AG10803 (cell line): ENCODE data around the gene CAMK2A.

Source experiments
- DNase-seq: peaks from one replicate; pipeline ENCODE4 v3.0.0; 2010; ENCODE audit warnings: low read depth
- H3K4me3 ChIP-seq: 2 replicates; pipeline ENCODE4 v1.5.1; 2011; ENCODE audit warnings: mild to moderate bottlenecking, low read length, control low read depth
- TF ChIP-seq, protein P1 (sequence below): conservative IDR thresholded peaks from 2 replicates; pipeline ENCODE4 v1.5.1; 2011; ENCODE audit warnings: mild to moderate bottlenecking, low read length, control low read depth, inconsistent platforms

Gene CAMK2A

DNA sequence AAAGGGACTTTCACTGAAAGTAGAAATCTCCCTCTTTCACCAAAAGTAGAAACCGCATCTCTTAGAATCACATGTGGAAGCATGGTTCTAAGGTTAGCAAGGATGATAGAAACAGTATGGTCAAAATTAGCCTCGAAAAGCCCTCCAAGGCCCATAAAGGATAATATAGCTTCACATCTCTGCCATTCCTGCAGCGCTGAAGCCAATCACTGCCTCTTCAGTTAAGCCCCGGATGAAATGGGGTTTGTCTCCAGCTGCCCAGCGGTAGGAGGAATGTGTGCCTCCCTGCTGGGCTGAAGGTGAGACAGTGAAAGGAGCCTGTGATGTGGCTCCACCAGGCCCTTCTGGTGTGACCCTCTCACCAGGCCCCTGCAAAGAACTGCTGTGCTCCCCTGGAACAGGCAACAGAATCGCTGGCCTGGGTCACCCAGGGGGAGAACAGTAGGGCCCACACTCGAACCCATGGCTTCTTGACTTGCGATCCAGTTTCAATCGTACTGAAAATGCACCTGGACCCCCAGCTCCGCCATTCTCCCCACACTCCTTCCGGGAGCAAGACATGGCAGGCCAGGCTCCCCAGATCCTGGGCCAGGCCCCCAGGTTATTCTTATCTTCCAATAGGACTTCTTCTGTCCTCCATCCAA is 47.2 kb downstream of the CAMK2A start:
- no peak for DNase-seq
- TF ChIP-seq, protein P1, sequence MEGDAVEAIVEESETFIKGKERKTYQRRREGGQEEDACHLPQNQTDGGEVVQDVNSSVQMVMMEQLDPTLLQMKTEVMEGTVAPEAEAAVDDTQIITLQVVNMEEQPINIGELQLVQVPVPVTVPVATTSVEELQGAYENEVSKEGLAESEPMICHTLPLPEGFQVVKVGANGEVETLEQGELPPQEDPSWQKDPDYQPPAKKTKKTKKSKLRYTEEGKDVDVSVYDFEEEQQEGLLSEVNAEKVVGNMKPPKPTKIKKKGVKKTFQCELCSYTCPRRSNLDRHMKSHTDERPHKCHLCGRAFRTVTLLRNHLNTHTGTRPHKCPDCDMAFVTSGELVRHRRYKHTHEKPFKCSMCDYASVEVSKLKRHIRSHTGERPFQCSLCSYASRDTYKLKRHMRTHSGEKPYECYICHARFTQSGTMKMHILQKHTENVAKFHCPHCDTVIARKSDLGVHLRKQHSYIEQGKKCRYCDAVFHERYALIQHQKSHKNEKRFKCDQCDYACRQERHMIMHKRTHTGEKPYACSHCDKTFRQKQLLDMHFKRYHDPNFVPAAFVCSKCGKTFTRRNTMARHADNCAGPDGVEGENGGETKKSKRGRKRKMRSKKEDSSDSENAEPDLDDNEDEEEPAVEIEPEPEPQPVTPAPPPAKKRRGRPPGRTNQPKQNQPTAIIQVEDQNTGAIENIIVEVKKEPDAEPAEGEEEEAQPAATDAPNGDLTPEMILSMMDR = no peak

DNA sequence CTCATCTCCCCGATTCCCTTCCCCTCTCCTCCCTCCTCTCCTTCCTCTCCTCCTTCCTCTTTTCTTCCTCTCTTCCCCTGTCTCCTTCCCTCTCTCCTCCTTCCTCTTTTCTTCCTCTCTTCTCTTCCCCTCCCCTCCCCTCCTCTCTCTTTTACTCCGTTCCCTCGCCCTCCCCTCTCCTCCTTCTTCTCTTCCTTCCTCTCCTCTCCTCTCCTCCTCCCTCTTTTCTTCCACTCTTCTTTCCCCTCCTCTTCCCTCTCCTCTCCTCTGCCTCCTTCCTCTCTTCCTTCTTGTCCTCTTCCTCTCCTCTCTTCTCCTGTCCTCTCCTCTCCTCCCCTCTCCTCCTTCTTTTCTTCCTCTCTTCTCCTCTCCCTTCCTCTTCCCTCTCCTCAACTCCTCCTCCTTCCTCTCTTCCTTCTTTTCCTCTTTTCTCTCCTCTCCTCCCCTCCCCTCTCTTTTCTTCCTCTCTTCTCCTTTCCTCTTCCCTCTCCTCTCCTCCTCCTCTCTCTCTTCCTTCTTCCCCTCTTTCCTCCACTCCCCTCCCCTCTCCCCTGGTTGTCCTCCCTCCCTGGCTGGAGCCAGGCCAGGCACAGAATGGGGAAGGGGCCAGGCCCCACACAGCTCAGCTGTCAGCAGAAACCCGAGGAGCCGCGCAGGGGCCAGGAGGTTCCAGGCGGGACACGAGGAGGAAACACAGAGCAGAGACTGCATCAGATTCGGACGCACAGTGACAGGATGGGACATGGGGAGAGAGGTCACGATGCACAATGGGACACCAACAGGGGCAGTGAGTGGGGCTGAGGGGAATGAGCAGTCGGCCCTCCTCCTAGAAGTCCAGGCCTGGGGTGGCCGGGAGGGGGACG is 48.0 kb downstream of the CAMK2A start:
- TF ChIP-seq, protein P1 = no peak

More for the DNA sequence above, 47.2 kb downstream of the CAMK2A start:
- H3K4me3 ChIP-seq = no peak overlapping the region

DNA sequence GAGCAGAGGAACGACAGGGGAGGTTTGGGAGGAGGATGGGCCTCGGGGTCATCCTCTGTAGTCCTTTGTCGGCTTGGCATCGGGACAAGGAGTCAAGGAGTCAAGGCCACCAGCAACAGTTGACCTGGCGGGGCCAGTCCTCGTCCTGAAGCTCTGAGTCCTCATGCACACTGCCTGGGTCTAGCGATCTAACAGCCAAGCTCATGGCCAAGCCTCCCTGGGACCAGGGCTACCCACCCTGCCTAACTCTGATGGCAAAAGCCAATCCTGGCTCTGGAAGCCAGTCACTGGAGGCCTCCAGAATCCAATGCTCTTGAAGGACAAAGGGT is 49.8 kb downstream of the CAMK2A start:
- H3K4me3 ChIP-seq = no peak overlapping the region
- TF ChIP-seq, protein P1 = no peak
- no peak for DNase-seq

More for the DNA sequence above, 48.0 kb downstream of the CAMK2A start:
- no peak overlapping the region for H3K4me3 ChIP-seq
- DNase-seq = no peak

DNA sequence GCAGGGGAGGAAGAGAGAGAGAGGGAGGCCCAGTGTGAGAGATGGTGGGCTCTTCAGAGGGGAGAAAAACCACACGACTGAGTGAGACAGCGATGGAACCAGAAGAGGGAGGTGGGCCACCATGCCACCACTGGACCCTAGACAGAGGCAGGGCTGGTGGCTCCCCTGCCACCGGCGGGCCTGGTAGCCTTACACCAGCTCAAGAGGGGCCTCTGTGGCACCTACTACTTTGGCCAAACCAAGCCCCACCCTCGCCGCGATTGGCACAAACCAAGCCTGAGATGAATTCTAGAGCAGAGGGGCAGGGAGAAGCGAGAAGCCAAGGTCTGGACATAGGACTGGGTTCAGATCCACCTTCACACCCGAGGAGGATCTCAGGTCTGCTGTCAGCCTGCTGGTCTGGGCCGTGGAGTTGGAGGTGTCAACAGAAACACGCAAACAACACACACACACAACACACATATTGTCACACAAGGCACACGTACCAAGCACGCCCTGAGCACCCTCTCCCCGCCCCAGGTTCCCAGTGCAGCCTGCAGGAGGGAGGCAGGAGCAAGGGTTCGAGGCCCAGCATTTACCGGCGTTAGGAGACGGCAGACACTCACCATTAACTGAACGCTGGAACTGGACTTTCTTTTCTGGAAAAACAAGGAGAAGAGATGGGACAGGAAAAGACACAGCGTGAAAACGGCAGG is 50.3 kb downstream of the CAMK2A start:
- no peak overlapping the region for H3K4me3 ChIP-seq
- no peak for DNase-seq
- TF ChIP-seq, protein P1 = no peak

DNA sequence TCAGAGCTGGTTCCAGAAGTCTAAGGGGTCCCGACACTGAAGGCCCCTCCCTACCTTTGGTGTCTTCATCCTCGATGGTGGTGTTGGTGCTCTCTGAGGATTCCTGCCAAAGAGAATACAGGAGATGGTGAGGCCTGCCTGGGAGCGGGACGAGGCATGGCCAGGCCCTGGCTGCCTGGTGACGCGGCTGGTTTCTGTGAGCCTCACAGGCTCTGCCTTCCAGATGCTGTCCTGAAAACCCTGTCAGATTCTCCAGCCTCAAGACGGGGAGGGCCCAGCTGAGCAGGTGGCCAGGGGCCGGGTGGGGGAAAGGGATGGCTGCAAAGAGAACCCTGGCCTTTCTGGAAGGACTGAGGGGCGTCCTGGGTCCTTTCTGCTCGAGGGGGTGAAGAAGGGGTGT is 50.9 kb downstream of the CAMK2A start:
- H3K4me3 ChIP-seq = no peak overlapping the region
- no peak for DNase-seq
- TF ChIP-seq, protein P1 = no peak

DNA sequence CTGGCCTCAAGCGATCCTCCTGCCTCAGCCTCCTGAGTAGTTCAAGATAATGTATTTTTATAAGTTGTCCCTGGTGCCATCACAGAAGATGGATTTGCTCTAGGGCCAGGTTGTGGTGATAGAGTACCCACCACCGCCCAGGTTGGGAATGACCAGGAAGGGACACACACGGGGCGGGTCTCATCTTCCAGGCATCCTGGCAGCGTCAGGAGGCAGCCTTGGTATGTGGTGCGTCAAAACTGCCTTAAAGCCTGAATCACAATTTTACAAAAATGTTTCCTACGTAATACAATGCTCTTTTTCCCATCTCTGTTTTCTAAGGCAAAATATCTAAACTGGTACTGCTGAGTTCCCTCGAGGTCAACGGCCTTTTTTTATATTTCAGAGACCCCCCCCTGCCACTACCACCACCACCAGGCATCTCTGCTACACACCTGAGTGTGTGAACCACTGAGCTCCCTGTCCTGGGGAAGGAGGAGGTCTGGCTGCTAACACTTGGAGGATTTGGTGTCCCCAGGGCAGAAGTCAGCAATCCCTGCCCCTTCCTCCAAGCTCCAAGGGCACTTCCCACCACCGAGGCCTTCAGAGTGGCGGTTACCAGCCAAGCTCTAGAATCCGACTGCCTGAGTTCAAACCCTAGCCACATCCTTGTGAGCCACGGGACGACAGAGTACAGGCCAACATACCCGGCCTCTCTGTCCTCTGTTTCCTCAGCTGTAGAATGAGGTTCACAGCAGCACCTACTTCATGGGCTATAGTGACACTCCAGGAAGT is 52.4 kb downstream of the CAMK2A start:
- H3K4me3 ChIP-seq = no peak overlapping the region
- TF ChIP-seq, protein P1 = no peak
- DNase-seq = no peak
